ENCODE results near the gene CIDEC.

The CIDEC gene

DNA sequence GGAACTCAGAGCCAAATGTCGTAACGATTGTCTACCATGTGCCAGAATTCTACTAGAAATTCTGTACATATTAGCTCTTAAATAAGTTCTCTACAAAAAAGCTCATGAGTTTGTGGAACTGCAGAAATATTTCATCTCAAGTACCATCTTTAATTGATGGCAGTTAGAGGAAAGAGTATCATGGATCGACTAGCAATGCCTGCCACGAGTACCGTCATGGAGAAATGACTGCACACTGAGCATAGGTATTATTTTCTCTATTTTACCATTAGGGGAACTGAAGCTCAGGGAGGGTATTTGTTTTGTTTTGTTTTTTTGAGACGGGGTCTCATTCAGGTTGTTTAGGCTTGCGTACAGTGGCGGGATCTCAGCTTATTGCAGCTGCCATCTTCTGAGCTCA is 39.0 kb downstream of the CIDEC start:
- DNase-seq: no peak

DNA sequence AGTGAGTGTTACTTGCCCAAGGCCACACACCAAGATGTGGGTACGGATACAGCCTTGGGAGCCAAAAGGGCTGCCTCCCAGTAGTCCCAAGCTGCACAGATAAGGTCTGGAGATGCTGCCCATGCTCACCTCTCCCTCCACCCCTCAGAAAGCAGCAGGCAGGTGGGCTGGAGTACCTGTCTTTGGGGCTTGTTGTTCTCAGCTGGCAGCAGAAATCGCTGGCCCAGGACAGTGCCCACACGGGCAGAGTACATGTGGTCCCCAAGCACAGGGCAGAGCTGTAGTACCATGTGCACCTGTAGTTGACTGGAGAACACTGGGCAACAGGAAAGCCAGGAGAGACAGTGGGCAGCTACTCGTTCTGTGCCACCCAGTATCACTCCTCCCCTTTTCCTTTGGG is 41.2 kb downstream of the CIDEC start:
- DNase-seq: no peak

DNA sequence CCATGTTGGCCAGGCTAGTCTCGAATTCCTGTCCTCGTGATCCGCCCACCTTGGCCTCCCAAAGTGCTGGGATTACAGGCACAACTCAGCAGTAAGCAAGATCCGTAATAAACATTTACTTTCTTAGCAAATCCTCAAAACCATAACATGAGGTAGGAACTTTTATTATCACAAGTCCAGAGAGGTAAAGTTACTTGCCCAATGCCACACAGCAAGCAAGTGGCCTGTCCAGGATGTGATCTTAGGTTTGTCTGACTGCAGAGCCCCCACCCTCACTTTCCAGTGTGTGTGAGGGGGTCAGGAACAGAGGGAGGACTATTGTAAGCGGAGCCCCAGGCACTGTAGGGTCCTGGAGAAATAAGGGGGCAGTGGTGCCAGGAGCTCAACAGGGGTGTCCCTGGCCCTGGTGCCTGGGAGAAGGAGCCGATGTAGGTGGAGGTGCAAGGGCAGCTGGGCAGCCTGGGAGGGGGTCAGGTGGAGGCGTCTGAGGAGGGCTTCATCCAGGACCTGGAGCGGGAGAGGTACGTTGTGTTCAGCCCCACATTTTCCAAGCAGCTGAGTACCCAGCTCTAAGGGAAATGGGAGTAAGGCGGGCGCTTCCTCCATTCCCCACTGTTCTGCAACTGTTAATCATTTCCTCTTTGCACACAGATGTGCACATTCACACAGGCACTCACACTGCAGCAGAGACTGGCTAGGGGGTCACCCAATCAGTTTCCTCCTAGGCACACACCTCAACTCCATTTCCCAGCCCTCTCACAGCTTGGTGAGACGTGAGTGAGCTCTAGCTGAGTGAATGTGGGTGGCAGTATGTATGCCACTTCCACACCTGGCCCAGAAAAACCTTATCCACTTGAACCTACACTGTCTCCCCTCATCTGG is 42.1 kb downstream of the CIDEC start:
- DNase-seq: no peak

DNA sequence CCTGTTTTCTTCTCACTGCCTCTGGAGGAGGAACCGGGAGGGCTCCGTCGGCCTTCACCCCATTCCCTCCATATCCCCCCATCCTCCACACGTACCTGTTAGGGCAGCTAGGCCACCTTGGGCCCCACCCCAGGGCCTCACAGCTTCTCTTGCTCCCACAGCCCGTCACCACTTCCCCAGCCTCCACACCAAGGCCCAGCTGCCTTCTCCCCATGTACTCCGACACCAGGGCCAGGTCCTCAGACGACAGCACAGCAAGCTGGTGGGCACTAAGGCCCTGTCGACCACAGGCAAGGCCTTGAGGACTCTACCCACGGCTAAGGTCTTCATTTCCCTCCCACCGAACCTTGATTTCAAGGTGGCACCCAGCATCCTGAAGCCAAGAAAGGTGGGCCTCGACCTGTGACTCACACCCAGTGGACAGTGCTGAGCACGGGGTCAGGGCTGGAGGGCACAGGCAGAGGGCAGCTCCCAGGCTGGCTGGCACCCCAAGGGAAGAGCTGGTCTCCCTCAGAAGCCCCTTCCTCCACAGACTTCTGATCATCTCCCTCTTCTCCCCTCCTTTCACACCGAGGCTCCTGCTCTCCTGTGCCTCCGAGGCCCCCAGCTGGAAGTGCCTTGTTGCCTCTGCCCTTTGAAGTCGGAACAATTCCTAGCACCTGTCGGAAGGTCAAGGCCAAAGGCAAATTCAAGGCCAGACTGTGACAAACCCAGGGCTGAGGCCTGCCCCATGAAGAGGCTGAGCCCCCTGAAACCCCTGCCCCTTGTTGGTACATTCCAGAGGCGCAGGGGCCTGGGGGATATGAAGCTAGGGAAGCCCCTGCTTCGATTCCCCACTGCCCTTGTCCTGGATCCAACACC is 45.3 kb downstream of the CIDEC start:
- no peak for DNase-seq

DNA sequence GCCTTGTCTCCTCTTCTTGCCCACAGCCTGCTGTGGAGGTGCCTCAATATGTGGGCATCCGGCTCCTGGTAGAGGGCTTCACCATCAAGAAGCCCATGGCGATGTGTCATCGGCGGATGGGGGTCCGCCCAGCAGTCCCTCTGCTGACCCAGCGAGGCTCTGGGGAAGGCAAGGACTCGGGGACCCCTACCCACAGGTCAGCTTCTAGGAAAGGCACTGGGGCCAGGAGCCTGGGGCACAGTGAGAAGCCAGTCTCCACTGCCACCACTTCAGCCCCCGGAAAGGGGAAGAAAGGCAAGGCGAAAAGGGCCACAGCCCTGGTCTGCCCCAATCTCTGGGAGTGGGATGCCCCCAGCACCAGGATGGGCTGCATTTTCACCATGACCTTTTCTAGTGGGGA is 47.0 kb downstream of the CIDEC start:
- DNase-seq: no peak

DNA sequence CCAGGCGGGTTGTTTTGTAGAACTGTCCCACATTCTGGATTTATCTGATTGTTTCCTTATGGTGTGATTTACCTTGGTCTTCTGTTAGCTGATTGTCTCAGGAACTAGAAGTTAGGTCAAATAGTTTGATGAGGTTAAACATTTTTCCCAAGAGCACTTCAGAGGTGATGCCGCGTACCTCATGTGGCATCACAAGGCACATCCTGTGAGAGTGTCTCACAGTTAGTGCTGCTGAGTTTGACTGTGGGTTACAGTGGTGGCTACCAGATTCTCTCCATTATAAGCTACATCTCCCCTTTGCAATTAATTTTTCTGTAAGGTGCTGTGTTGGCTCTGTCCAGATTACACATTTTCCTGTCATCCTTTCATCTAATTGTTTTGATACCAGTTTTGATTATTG is 48.8 kb downstream of the CIDEC start:
- DNase-seq: no peak

DNA sequence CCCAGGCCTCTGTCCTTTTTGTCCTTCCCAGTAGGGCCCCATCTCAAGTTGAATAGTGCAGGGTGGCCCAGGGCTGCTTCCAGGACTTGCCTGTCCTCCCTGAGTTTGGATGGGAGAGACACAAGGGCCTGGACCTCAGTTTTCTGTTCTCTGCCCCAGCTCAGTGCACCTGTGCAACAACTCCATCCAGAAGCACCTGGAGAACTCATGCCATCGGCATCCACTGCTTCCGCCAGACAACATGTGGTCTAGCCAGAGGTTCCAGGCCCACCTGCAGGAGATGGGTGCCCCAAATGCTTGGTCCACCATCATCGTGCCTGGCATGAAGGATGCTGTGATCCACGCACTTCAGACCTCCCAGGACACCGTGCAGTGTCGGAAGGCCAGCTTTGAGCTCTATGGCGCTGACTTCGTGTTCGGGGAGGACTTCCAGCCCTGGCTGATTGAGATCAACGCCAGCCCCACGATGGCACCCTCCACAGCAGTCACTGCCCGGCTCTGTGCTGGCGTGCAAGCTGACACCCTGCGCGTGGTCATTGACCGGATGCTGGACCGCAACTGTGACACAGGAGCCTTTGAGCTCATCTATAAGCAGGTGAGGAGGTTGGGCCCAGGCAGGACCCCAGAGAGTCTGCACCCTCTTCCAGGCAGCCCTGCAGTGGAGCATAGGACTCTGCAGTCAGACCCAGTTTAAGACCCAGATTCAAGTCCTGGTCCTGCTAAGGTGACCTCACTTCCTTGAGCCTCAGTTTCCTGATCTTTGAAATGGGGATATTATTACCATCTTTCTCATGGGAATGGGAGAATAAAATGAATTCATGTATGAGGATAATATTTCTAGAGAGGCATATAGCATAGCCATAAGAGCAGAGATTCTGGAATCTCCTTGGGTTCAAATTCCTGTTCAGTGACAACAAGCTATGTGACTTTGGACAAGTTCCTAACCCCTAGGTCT is 51.0 kb downstream of the CIDEC start:
- no peak for DNase-seq

DNA sequence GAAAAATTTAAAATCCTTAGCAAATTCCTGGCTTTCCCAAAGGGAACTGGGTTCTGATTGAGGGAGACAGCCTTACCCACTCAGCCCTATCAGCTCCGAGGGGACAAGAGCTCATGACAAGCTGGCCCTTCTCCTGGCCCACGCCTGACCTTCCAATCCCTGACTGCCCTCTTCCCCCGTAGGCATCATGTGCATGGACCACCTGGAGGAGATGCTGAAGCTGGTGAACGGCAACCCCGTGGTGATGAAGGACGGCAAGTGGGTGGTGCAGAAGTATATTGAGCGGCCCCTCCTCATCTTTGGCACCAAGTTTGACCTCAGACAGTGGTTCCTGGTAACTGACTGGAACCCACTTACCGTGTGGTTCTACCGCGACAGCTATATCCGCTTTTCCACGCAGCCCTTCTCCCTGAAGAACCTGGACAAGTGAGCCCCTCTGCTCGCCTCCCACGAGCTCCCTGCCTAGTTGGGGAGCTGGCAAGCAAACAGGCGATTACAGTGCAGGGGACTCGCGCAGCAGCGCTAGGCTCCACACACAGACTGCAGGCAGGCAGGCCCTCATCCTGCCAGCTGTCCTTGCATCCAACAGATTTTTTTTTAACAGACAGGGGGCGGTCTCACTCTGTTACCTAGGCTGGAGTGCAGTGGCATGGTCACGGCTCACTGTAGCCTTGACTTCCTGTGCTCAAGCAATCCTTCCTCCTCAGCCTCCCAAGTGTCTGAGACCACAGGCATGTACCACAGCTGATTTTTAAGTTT is 53.1 kb downstream of the CIDEC start:
- peak in 1 of 2 experiments; percentile 22 for DNase-seq

DNA sequence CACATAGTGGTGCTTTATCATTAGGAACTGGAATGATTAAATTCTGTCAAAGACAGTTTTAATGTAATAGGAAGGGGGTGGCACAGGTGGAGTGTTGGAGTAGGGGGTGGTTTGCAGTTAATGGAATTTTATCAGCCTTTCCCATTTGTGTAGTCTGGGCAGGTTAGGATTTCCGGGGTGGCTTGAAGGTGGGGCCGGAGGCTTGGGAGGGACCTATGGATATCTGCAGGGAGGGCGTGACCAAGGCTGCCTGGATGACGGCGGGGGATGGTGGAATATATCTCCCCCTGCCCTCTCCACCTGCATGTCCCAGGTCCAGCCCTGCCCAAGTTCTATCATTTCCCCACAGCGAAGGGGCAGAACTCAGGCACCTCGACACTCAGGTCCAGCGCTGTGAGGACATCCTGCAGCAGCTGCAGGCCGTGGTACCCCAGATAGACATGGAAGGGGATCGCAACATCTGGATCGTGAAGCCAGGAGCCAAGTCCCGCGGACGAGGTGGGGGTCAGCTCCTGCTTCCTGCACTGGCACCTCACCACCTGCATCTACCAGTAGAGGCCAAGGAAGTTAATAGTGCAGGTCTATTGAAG is 54.5 kb downstream of the CIDEC start:
- no peak for DNase-seq

DNA sequence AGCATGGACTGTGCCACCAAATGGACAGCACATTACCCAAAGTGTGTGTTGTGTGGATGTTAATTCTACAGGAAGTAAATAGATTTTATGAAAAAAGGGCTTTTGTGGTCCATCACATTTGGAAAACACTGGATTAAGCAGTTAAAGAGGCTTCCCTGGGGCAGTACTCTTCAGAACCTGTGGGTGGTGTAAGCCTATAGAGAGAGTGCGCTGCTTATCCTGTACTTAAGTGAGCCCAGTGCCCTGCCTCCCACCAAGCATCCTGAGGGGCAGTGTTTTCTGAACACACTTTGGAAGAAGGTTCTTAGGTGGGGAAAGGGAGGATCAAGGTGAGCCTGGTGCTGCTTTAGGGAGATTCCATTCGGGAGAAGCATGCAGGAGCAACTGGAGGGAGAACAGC is 59.1 kb downstream of the CIDEC start:
- no peak for DNase-seq

DNA sequence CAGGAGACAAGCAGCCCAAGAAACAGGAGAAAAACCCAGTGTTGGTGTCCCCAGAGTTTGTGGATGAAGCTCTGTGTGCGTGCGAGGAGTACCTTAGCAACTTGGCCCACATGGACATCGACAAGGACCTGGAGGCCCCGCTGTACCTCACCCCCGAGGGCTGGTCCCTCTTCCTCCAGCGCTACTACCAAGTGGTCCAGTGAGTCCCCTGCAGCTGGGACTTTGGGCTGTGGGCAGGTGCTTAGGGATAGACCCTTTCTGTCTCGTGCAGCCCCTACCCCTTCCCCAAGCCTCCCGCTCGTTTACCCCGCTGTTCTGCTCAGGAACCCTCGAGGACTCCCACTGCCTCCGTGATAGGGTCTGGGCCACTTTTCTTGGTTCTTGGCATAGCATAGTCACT is 59.5 kb downstream of the CIDEC start:
- no peak for DNase-seq

DNA sequence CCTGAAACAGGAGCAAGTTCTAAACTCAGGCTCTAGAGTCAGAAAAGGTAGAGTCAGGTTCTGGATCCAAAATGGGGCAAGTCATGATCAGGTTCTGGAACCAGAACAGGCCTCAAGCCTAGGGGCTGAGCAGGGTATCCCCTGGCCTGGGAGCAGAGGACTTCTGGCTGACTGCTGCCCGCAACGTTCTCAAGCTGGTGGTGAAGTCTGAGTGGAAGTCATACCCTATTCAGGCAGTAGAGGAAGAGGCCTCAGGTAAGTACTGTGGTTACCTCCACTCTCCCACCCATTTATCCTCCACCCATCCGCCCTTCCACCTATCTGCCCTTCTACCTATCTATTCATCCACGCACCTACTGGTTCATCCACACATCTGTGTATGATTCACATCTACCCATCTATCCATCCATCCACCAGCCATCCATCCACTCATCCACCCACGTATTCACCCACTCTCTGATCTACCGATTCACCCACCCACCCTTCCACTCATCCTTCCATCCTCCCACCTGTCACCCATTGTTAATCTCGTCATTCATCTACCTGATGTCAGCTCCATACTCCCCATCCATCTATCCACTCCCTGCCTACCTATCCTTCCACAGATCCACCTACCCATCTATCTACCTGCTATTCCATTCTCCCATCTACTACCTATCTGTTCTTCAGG is 61.3 kb downstream of the CIDEC start:
- DNase-seq: no peak

DNA sequence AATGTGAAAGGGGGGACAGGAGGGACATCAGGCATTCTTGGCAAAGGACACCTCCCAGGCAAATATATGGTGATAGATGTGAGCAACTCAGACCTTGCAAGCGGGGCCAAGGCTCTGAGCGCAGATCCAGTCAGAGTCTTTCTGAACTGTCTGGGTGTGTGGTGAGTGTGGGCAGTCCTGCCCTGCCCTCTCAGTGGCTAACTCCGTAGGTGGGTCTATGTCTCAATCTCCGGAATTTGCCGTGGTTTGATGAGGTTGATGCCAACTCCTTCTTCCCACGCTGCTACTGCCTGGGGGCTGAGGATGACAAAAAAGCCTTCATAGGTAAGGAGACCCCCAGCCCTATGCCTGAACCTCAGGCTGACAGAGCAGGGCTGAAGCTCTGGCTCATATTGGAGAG is 62.6 kb downstream of the CIDEC start:
- no peak for DNase-seq

All from activated CD4-positive, alpha-beta T cell treated with anti-CD3 and anti-CD28 coated beads, Interleukin-2, amount 50 U/mL, for 48 hours (primary cell).